Measurements from ENCODE around the gene UPF3A. TPM values are rescaled to one million over a fixed set of nuclear protein-coding genes. Genes with fewer than 3 reads are reported as not detected.
A peak's percentile ranks its signal among the peaks of the same experiment; 100 is the strongest.
"Not testable (repeated sequence)": the region's sequence is repeated elsewhere in the genome, so short reads cannot be mapped to it uniquely, and the experiment has no call there.

UPF3A gene
- total and polyA plus RNA-seq, 5 donors: 25.3 to 36.3 (median 26.8) TPM

GRCh38 chr13:114339857-114340534 lies 58.6 kb downstream of the UPF3A start:
- H3K27ac ChIP-seq (ENCODE audit: low read length): no peak overlapping the region
- WGBS: 54% methylated on average over 10 of the region's 10 CpGs
- intact Hi-C loops (cut with DNase I): no loop called here
- H3K4me3 ChIP-seq (ENCODE audit: low read length): no peak overlapping the region
- DNase-seq (peak in 1 of 3 donors; percentile 57), ATAC-seq (no peak)
- H3K27me3 ChIP-seq (ENCODE audit: control insufficient read depth, insufficient read depth): no peaks in the 10 kb centered on the region
- no peaks in the 10 kb centered on the region for H3K9me3 ChIP-seq (ENCODE audit: control insufficient read depth, low read length)
- no peaks in the 10 kb centered on the region for H3K4me1 ChIP-seq (ENCODE audit: control insufficient read depth, insufficient read depth, low read length)

GRCh38 chr13:114341003-114341777 lies 59.8 kb downstream of the UPF3A start:
- no peaks in the 10 kb centered on the region for H3K9me3 ChIP-seq (ENCODE audit: control insufficient read depth, low read length)
- intact Hi-C loops (cut with DNase I): no loop called here
- DNase-seq (no peak), ATAC-seq (no peak)
- no peak overlapping the region for H3K4me3 ChIP-seq (ENCODE audit: low read length)
- H3K4me1 ChIP-seq (ENCODE audit: control insufficient read depth, insufficient read depth, low read length): no peaks in the 10 kb centered on the region
- WGBS: 65% methylated on average over 14 of the region's 14 CpGs
- H3K27ac ChIP-seq (ENCODE audit: low read length): no peak overlapping the region
- H3K27me3 ChIP-seq (ENCODE audit: control insufficient read depth, insufficient read depth): no peaks in the 10 kb centered on the region

GRCh38 chr13:114347256-114347655 lies 65.9 kb downstream of the UPF3A start:
- H3K4me1 ChIP-seq (ENCODE audit: control insufficient read depth, insufficient read depth, low read length); DNase-seq; H3K4me3 ChIP-seq (ENCODE audit: low read length); ATAC-seq; intact Hi-C loops (cut with DNase I); H3K9me3 ChIP-seq (ENCODE audit: control insufficient read depth, low read length); H3K27ac ChIP-seq (ENCODE audit: low read length); H3K27me3 ChIP-seq (ENCODE audit: control insufficient read depth, insufficient read depth): not testable (repeated sequence)
- 49% methylated on average over 3 of the region's 3 CpGs for WGBS

- 68% methylated on average over 33 of the region's 34 CpGs for WGBS
- not testable (repeated sequence) for ATAC-seq
- DNase-seq: peak in 2 of 3 donors; percentile 68 to 90
Measured at GRCh38 chr13:114352763-114353162, 71.4 kb downstream of the UPF3A start.

GRCh38 chr13:114353382-114353781 lies 72.0 kb downstream of the UPF3A start:
- H3K27me3 ChIP-seq (ENCODE audit: control insufficient read depth, insufficient read depth); H3K27ac ChIP-seq (ENCODE audit: low read length); H3K4me1 ChIP-seq (ENCODE audit: control insufficient read depth, insufficient read depth, low read length); H3K4me3 ChIP-seq (ENCODE audit: low read length); intact Hi-C loops (cut with DNase I); DNase-seq; ATAC-seq; H3K9me3 ChIP-seq (ENCODE audit: control insufficient read depth, low read length): not testable (repeated sequence)
- 80% methylated on average over 38 of the region's 38 CpGs for WGBS

More at GRCh38 chr13:114352763-114353162, 71.4 kb downstream of the UPF3A start:
- intact Hi-C loops (cut with DNase I); H3K9me3 ChIP-seq (ENCODE audit: control insufficient read depth, low read length); H3K4me1 ChIP-seq (ENCODE audit: control insufficient read depth, insufficient read depth, low read length); H3K4me3 ChIP-seq (ENCODE audit: low read length); H3K27ac ChIP-seq (ENCODE audit: low read length); H3K27me3 ChIP-seq (ENCODE audit: control insufficient read depth, insufficient read depth): not testable (repeated sequence)

Small RNA genes within 50 kb of the gene (microRNA-seq; reads per million reads assigned to microRNA genes)
- gene MIR4502 (0 reads per million in 2 donors), gene MIR548AR (0 to 0.42 reads per million in 2 donors)

Other genes with a start within 250 kb of the UPF3A start
- 10 to 100 TPM in 3 of 4 donors, 1 to 10 TPM in 1; 9.4 to 15.5 (median 11.8) TPM for gene RASA3, start 149.0 kb upstream of the UPF3A start, total RNA-seq
- gene RASA3, start 149.0 kb upstream of the UPF3A start, polyA plus RNA-seq: 7.4 TPM
- gene CFAP97D2, start 102.3 kb upstream of the UPF3A start, total RNA-seq: not detected
- gene CFAP97D2, start 102.3 kb upstream of the UPF3A start, polyA plus RNA-seq: not detected
- gene CDC16, start 46.7 kb upstream of the UPF3A start, total RNA-seq: 10 to 100 TPM; 35.6 to 52.7 (median 41.5) TPM
- gene CDC16, start 46.7 kb upstream of the UPF3A start, polyA plus RNA-seq: 39.0 TPM
- 10 to 100 TPM; 10.7 to 12.8 (median 12.6) TPM for gene CHAMP1, start 32.9 kb downstream of the UPF3A start, total RNA-seq
- 5.2 TPM for gene CHAMP1, start 32.9 kb downstream of the UPF3A start, polyA plus RNA-seq